Lower lobe of right lung (tissue), 2 donors: ENCODE results near the gene ULBP3. TPM values are rescaled to one million over a fixed set of nuclear protein-coding genes. Genes with fewer than 3 reads are reported as not detected.

Source experiments
- ATAC-seq, 2 donors: fragments of 200-7000 bp; cut with Tn5 transposase; one replicate each; pipeline ENCODE4 v1.9.1; 2020 to 2022; ENCODE audit warnings: mild to moderate bottlenecking in 2 of 2, moderate library complexity in 2 of 2
- DNase-seq: peaks from one replicate; pipeline ENCODE4 v3.0.0-alpha.2; 2020
- H3K27ac ChIP-seq: fragments of 200-600 bp; one replicate; pipeline ENCODE4 v1.8.0; 2022
- H3K27me3 ChIP-seq: fragments of 200-600 bp; one replicate; pipeline ENCODE4 v1.8.0; 2022; ENCODE audit warnings: low read depth
- H3K36me3 ChIP-seq: fragments of 200-600 bp; one replicate; pipeline ENCODE4 v1.8.0; 2022; ENCODE audit warnings: mild to moderate bottlenecking
- H3K4me1 ChIP-seq: fragments of 200-600 bp; one replicate; pipeline ENCODE4 v1.8.0; 2022
- H3K4me3 ChIP-seq: fragments of 200-600 bp; one replicate; pipeline ENCODE4 v1.8.0; 2022; ENCODE audit warnings: mild to moderate bottlenecking
- H3K9me3 ChIP-seq: fragments of 200-600 bp; one replicate; pipeline ENCODE4 v1.8.0; 2022
- CTCF ChIP-seq: fragments of 200-600 bp; IDR thresholded peaks from one replicate; pipeline ENCODE4 v1.8.0; 2022; ENCODE audit warnings: antibody characterized with exemption, mild to moderate bottlenecking
- intact Hi-C: fragments of 100-400 bp; cut with DNase I; formaldehyde crosslinking; loops from one replicate; pipeline ENCODE4 v1.11.0; 2022
- total RNA-seq: library from RNA; stranded (reverse); fragmentation: NEBNext Ultra II Directional; extraction: Animal tissue kit (Norgen Biotek cat#: 25700); gene quantifications from one replicate; pipeline ENCODE4 v1.2.1, GENCODE V29; 2021
- donor health status: DM: no; HTN: yes; CAD: no; lungs with severe emphysema.

Gene ULBP3
- total RNA-seq, 1 donor from 2014 or later, result 2.4 TPM

- intact Hi-C loops, result no loop called here
- H3K4me1 ChIP-seq, result no peaks in the 10 kb centered on the region
- DNase-seq (no peak), ATAC-seq (no peak)
- no peaks in the 10 kb centered on the region for H3K36me3 ChIP-seq
- TF ChIP-seq CTCF, result no peak
- H3K27ac ChIP-seq, result no peak overlapping the region
- no peak overlapping the region for H3K4me3 ChIP-seq
- H3K27me3 ChIP-seq, result no peaks in the 10 kb centered on the region
- no peaks in the 10 kb centered on the region for H3K9me3 ChIP-seq
These were observed 24.5 kb upstream of the ULBP3 start for GRCh38 chr6:150093397-150093796.

- Histone ChIP-seq H3K27me3 (no peaks in the 10 kb centered on the region), H3K4me1 (no peaks in the 10 kb centered on the region), H3K9me3 (no peaks in the 10 kb centered on the region), H3K36me3 (no peaks in the 10 kb centered on the region), H3K27ac (no peak overlapping the region), H3K4me3 (no peak overlapping the region)
- DNase-seq (no peak), ATAC-seq (no peak)
- intact Hi-C loops, result no loop called here
- TF ChIP-seq CTCF, result no peak
These were observed 22.6 kb upstream of the ULBP3 start for GRCh38 chr6:150091476-150091875.

- no peak for TF ChIP-seq CTCF
- H3K36me3 ChIP-seq, result no peaks in the 10 kb centered on the region
- no peak for DNase-seq
- no peak for ATAC-seq
- intact Hi-C loops, result no loop called here
- H3K27me3 ChIP-seq, result no peaks in the 10 kb centered on the region
- no peak overlapping the region for H3K4me3 ChIP-seq
- H3K27ac ChIP-seq, result no peak overlapping the region
- H3K4me1 ChIP-seq, result no peaks in the 10 kb centered on the region
- H3K9me3 ChIP-seq, result no peaks in the 10 kb centered on the region
These were observed 21.4 kb upstream of the ULBP3 start for GRCh38 chr6:150090328-150090727.

- ATAC-seq (no peak), DNase-seq (no peak)
- Histone ChIP-seq H3K4me1 (no peaks in the 10 kb centered on the region), H3K36me3 (no peaks in the 10 kb centered on the region), H3K27ac (no peak overlapping the region), H3K27me3 (no peaks in the 10 kb centered on the region), H3K9me3 (no peaks in the 10 kb centered on the region), H3K4me3 (no peak overlapping the region)
- no peak for TF ChIP-seq CTCF
- intact Hi-C loops, result loop anchor here (10.0 kb wide), 1 partner anchor 246 kb away; no protein-coding TSS in a partner anchor
These were observed 19.7 kb upstream of the ULBP3 start for GRCh38 chr6:150088481-150089154.

- ATAC-seq (no peak), DNase-seq (no peak)
- Histone ChIP-seq H3K4me1 (no peaks in the 10 kb centered on the region), H3K36me3 (no peaks in the 10 kb centered on the region), H3K27ac (no peak overlapping the region), H3K4me3 (no peak overlapping the region), H3K9me3 (no peaks in the 10 kb centered on the region), H3K27me3 (peaks cover 2% of the 10 kb centered on the region)
- TF ChIP-seq CTCF, result no peak
- intact Hi-C loops, result loop anchor here (10.0 kb wide), 1 partner anchor 247 kb away; no protein-coding TSS in a partner anchor
These were observed 18.4 kb upstream of the ULBP3 start for GRCh38 chr6:150087336-150087735.
